NCI-H1694 (cell line): ENCODE data around the gene TYW1B.
"Not testable (repeated sequence)": the region's sequence is repeated elsewhere in the genome, so short reads cannot be mapped to it uniquely, and the experiment has no call there.

Experiments
- DNase-seq: peaks from one replicate; lab custom pipeline; 2025; lab: John Stamatoyannopoulos, UW

The TYW1B gene

DNA sequence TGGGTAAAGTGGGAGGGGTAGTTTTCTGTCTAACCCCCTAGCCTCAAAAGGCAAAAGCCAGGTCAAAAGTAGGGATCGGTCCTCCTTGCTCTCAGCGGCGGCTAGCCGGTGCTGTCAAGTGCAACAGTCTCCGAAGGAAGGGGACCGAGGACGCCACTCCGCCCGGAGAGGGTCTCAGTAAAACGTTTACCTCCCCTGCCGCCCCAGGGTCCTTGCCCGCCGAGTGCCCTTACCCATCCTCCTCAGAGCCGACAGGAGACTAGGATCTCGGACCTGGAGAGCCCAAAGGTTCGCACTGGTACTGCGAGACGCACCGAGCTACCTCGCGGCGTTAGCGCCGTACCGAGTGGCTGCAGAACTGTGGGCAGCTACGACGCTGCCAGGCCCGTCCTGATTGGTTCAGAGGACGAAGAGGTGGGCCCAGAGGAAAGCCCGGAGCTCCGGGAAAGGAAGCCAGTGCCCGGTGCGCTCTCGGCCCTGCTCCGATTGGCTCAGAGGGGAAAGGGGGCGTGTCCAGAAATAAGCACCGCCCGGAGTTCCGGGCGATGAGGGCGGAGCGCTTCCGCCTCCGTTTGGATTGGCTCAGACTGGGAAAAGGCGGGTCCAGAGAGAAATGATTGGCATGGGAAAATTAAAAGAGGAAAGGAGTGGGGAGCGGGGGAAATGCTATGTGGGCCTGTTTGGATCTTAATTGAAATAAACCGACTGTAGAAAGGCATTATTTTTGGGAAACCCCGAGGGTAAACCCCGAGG is at the start of gene TYW1B:
TSS of gene TYW1B (minus strand) at position 362 of the 753 bp plus-strand sequence. CDS start at position 237, 125 bp downstream.
- peak; percentile 98 for DNase-seq

- DNase-seq, result not testable (repeated sequence)
These were observed 39.6 kb upstream of the TYW1B start for GRCh38 chr7:72867591-72867990.

- not testable (repeated sequence) for DNase-seq
These were observed 30.9 kb upstream of the TYW1B start for GRCh38 chr7:72858846-72859400.

GRCh38 chr7:72857925-72858324 is 29.9 kb upstream of the TYW1B start:
- DNase-seq, result peak; percentile 39

DNA sequence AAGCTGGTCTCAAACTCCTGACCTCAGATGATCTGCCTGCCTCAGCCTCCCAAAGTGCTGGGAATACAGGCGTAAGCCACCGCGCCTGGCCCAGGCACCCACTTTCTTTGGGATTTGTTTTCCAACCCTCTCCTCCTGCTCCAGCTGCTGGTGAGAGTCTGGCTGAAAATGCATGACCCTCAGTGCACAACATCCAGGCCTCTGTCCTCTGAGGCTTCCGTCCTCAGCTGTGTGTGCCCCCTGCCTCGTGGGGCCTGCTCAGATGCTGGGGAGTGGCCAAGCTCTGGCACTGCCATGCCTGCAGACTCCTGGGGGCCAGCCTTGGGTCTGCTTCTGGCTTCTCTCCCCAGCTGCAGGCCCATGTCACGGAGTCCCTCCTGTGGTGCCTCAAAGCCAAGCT is 27.3 kb upstream of the TYW1B start:
- not testable (repeated sequence) for DNase-seq

- DNase-seq, result not testable (repeated sequence)
These were observed 24.9 kb upstream of the TYW1B start for GRCh38 chr7:72852937-72853336.

GRCh38 chr7:72850746-72851145 is 22.7 kb upstream of the TYW1B start:
- DNase-seq, result not testable (repeated sequence)

GRCh38 chr7:72844146-72844545 is 16.1 kb upstream of the TYW1B start:
- not testable (repeated sequence) for DNase-seq

DNA sequence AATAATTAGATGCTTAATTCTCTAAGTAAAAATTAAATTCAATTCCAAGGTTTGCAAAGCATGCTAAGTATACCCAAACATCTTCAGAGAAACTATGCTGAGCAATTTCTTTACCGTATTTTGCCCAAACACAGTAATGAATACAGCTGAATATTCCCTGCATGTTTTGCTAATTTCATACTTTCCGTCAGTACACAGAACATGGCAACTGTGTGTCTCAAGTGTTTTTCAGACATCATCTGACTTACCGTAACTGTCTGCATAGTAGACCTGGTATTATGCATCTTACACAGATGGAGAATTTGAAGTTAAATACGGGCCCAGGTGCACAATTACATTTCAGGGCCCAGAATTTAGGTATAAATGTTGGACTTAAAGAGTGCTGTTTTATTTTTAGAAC is 15.2 kb upstream of the TYW1B start:
- DNase-seq, result not testable (repeated sequence)

DNA sequence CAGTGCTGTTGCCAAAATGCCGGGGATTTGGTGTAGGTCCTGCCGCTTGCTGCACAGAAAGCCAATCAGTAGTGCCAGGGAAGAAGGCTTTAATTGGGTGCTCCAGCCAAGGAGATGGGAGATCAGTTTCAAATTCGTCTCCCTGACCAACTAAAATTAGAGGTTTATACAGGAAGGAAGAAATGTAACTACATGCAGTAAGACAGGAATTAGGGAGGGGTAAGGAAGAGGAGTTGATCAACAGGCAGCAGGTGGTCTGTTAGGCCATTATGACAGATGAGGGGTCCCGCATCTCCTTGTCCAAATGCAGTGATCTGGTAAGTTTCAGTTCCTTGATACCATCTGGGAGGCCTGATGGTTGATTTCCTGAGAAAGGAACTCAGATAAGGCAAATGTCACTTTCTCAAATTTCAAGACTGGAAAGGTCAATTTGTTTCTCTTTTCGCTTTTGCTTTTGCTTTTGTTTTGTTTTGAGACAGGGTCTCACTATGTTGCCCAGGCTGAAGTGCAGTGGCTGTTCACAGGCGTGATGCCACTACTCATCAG is 13.0 kb upstream of the TYW1B start:
- DNase-seq, result not testable (repeated sequence)

- not testable (repeated sequence) for DNase-seq
These were observed 10.3 kb upstream of the TYW1B start for GRCh38 chr7:72838315-72838714.

GRCh38 chr7:72837291-72837690 is 9.3 kb upstream of the TYW1B start:
- DNase-seq, result not testable (repeated sequence)

GRCh38 chr7:72830567-72830966 is 2.6 kb upstream of the TYW1B start:
- not testable (repeated sequence) for DNase-seq

DNA sequence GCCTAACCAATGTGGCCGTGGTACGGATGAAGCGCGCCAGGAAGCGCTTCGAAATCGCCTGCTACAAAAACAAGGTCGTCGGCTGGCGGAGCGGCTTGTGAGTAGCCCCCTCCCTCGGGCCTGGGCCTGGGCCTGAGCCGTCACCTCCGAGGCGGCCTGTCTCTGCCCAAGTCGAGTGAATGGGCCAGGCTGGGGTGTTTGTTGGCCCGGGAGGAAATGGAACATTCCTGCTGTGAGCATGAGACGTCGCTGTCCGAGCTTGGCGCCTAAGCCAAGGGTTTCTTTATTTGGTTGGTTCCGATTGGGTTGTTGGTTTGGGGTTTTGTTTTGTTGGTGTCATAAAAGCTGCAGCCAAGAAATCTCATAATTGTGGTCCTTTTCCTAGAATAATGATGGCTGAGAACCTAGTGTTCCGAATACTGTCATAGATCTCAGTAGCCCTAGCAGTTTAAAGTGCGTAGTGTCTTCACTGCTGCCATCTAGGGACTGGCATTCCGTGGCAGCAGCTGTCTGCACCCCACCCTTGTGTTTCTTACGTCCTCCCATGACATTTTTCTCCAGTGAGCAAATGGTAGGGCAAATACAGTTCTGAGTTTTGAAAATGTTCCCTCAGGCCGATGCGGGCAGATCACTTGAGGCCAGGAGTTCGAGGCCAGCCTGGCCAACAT is 1.8 kb upstream of the TYW1B start:
- peak; percentile 62 for DNase-seq

DNA sequence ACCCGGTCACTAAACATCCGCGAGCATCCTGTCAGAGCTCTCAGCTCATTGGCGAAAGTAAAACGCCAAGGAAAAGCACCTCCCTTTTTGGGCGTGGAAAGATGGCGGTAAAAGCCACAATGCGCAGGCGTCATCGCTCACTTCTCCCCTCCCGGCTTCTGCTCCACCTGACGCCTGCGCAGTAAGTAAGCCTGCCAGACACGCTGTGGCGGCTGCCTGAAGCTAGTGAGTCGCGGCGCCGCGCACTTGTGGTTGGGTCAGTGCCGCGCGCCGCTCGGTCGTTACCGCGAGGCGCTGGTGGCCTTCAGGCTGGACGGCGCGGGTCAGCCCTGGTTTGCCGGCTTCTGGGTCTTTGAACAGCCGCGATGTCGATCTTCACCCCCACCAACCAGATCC is 1.3 kb upstream of the TYW1B start:
- peak; percentile 99 for DNase-seq

- not testable (repeated sequence) for DNase-seq
These were observed 4.0 kb downstream of the TYW1B start for GRCh38 chr7:72823765-72824732.

GRCh38 chr7:72822497-72822896 is 5.5 kb downstream of the TYW1B start:
- DNase-seq, result not testable (repeated sequence)

- not testable (repeated sequence) for DNase-seq
These were observed 9.2 kb downstream of the TYW1B start for GRCh38 chr7:72818663-72819361.

GRCh38 chr7:72817661-72818060 is 10.3 kb downstream of the TYW1B start:
- not testable (repeated sequence) for DNase-seq

DNA sequence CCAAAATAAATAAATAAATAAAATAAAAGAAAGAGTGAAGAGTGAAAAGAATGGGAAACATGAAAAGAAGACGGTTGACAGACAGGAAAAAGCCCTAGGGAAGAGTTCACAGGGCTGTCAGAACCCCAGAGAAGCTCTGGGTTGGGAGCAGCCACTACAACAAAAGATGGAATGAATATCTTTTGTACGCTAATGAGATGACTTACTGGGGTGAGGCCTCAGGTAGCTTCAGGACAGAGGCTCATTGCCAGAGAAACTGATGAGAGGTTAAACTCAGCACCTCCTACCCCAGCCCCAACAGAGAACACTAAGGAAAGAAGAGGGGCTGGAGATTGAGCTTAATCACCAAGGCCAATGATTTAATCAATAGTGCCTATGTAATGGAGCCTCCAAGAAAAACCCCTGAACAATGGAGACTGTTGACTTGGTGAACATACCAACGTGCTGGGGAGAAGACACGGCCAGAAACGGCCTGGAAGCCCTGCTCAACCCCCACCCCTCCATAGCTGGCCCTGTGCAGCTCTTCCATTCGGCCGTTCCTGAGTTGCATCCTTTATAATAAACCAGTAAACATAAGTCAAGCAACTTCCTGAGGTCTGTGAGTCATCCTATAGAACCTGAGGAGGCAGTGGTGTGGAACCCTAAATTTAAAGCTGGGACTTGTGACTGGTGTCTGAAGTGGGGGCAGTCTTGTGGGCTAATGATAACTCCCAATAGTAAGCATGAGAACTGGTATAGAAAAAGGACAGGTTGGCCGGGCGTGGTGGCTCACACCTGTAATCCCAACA is 11.4 kb downstream of the TYW1B start:
- not testable (repeated sequence) for DNase-seq
